Measurements from ENCODE around the gene PEX14.

DNA sequence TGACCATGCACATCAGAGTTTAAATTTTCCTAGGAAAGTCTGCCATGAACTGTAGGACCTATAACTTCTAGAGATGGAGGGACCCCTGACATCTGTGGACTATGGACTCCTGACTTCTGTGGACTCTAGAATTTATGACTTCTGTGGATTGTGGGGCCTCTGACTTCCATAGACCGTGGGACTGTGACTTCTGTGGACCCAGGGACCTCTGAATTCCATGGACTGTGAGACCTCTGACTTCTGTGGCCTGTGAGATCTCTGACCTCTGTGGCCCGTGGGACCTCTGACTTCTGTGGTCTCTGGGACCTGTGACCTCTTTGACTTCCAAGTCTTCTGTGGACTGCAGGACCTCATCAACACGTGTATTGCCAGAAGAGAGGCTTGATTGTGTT lies 36.7 kb downstream of the PEX14 start:
- TF ChIP-seq POLR2AphosphoS5 (IDR thresholded peaks at IDR 0.05; ENCODE audit: low read depth, low read length), result no peak
- no peak for TF ChIP-seq SIN3A (IDR thresholded peaks at IDR 0.05; ENCODE audit: borderline replicate concordance, insufficient read depth, low read length)
- TF ChIP-seq, protein P1, sequence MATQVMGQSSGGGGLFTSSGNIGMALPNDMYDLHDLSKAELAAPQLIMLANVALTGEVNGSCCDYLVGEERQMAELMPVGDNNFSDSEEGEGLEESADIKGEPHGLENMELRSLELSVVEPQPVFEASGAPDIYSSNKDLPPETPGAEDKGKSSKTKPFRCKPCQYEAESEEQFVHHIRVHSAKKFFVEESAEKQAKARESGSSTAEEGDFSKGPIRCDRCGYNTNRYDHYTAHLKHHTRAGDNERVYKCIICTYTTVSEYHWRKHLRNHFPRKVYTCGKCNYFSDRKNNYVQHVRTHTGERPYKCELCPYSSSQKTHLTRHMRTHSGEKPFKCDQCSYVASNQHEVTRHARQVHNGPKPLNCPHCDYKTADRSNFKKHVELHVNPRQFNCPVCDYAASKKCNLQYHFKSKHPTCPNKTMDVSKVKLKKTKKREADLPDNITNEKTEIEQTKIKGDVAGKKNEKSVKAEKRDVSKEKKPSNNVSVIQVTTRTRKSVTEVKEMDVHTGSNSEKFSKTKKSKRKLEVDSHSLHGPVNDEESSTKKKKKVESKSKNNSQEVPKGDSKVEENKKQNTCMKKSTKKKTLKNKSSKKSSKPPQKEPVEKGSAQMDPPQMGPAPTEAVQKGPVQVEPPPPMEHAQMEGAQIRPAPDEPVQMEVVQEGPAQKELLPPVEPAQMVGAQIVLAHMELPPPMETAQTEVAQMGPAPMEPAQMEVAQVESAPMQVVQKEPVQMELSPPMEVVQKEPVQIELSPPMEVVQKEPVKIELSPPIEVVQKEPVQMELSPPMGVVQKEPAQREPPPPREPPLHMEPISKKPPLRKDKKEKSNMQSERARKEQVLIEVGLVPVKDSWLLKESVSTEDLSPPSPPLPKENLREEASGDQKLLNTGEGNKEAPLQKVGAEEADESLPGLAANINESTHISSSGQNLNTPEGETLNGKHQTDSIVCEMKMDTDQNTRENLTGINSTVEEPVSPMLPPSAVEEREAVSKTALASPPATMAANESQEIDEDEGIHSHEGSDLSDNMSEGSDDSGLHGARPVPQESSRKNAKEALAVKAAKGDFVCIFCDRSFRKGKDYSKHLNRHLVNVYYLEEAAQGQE (IDR thresholded peaks at IDR 0.05; ENCODE audit: insufficient read depth in 1 of 2, low read depth in 2 of 2, low read length in 2 of 2), result no peak
